MM.1S (cell line): ENCODE measurements around the gene ADCY10.

Experiments
- CTCF ChIP-seq: fragments of 300-600 bp; sonication (generic); IDR thresholded peaks from 2 replicates; pipeline ENCODE4 v1.5.1; 2016; ENCODE audit warnings: antibody characterized with exemption, low read length, mixed read lengths
- EZH2 ChIP-seq: fragments of 300-600 bp; sonication (generic); optimal IDR thresholded peaks from 2 replicates; pipeline ENCODE3; 2017; ENCODE audit warnings: low read depth, mild to moderate bottlenecking, antibody characterized with exemption, low read length, mixed read lengths

- TF ChIP-seq CTCF (no peak), EZH2 (no peak)
These were observed 14.7 kb downstream of the ADCY10 start for GRCh38 chr1:167899253-167899681.
